Loucy (cell line): ENCODE measurements around the gene TCP1.

ENCODE experiments used
- CTCF ChIP-seq: fragments of 200-600 bp; sonication (generic); conservative IDR thresholded peaks from 2 replicates; pipeline ENCODE4 v1.5.1; 2014; ENCODE audit warnings: mild to moderate bottlenecking, antibody characterized with exemption, low read length
- EZH2phosphoT487 ChIP-seq: fragments of 200-600 bp; IDR thresholded peaks from 2 replicates; pipeline ENCODE4 v1.6.1; 2018; ENCODE audit warnings: antibody characterized with exemption, mild to moderate bottlenecking, moderate library complexity, borderline replicate concordance

- TF ChIP-seq CTCF, result no peak
- no peak for TF ChIP-seq EZH2phosphoT487
These were observed 28.7 kb upstream of the TCP1 start for GRCh38 chr6:159817951-159818739.
